ENCODE measurements around the gene TRIM39.

Gene TRIM39

DNA sequence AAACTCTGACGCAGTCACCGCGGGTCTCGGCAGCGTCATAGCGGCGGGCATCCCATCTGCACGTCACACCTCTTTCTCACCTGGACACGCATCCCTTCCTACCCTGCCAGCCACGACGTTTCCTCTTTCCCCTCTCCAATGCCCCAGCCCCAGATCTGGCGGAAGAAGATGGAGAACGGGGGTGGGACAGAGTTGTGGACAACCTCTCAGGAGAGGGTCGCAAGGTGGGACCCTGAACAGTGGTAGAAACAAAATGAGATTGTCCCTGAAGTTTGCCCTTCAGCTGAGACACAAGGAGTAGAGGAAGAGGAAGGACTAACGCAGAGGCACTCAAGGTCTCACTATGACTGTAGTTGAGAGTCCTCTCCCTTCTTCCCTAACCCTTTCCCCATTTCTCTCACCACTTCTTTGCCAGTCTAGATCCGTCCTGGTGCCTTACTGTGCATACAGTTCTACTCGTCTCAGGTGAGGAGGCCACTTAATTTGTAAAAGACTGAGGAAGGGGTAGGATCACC, 562 bp downstream of the TRIM39 start:
- DNase-seq (ENCODE audit: low read depth) = no peak

DNA sequence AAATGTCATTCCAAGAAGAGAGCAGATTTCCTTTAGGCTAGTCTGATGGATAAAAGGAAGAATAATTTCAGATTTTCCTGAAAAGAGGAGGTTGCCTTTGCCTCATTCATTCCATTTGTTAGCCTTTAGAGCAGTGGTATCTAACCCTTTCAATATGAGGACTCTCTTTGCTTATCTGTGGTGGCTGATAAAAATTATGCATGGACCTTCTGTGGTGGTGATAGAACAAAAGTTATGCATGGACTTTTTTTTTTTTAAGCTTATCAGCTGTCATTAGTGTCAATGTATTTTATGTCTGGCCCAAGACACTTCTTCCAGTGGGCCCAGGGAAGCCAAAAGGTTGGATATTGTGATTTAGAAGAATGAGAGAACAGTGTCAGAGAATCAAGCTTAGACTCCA, 1.7 kb downstream of the TRIM39 start:
- no peak for DNase-seq (ENCODE audit: low read depth)

DNA sequence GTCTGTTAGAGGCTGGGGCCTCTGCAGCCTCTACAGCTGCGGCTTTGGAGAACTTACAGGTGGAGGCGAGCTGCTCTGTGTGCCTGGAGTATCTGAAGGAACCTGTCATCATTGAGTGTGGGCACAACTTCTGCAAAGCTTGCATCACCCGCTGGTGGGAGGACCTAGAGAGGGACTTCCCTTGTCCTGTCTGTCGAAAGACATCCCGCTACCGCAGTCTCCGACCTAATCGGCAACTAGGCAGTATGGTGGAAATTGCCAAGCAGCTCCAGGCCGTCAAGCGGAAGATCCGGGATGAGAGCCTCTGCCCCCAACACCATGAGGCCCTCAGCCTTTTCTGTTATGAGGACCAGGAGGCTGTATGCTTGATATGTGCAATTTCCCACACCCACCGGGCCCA, 2.6 kb downstream of the TRIM39 start:
- DNase-seq (ENCODE audit: low read depth) = no peak

DNA sequence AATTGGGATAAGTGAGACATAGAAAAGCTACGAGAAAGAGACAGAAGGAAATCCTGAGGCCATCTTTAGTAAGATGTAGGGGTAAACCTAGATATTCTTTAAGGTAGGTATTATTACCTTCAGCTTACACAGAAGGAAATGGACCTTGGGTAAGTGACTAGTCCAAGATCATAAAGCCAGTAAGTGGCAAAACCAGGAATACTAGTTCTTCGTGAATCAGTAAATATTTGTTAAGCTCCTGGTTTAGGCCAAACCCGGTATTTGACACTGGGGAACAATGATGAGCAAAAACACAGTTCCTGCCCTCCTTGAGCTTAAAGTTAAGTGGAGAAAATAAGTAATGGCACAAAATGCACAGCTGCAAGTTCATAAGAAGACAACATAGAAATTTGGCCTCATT, 5.3 kb downstream of the TRIM39 start:
- DNase-seq (ENCODE audit: low read depth) = no peak

DNA sequence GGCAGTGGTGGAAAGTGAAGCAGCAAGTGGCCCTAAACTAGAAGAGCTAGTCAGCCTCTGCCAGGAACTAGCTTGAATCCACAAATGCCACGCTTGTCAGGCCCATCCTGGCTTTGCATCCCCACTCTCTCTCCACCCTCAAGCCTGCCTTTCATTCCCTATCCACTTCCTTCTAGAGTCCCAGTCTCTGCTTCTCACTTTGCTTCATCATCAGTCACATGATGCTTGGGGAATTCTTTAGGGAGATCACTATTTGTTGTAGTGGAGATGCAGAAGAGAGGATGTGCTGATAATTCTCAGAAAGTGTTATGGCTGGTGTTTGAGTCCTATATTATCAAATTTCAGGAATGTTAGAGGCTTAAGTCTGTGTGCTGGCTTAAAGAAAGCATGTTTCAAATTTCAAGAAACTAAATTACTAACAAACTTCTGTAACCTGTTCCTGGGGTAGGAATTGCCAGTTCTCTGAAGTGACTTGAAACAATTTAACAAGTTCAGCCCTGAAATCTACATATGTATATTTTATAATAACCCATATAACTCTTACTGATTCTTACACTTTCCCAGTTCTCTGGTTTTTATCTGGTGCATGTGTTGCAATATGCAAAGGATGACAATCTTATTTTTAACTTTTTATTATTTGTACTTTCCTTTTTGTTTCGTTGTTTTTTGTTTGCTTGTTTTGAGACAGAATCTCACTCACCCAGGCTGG, 7.5 kb downstream of the TRIM39 start:
- DNase-seq (ENCODE audit: low read depth) = no peak

DNA sequence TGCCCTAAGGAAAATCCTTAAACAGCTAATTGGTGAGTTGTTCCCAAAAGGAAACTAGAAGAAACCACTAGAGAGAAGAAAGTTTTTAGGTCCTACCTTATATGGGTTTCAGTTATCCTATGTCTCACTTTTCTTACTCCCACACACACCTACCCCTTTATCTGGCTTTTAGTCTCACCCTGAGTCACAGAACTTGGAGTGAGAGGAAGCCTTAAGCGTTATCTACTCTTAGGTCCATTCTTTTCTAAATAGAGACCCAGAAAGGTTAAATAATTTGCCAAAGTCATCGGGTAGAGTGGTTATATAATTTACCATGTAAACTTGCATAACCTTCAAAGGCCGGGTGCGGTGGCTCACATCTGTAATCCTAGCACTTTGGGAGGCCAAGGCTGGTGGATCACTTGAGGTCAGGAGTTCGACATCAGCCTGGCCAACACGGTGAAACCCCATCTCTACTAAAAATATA, 13.9 kb downstream of the TRIM39 start:
- DNase-seq (ENCODE audit: low read depth) = no peak

DNA sequence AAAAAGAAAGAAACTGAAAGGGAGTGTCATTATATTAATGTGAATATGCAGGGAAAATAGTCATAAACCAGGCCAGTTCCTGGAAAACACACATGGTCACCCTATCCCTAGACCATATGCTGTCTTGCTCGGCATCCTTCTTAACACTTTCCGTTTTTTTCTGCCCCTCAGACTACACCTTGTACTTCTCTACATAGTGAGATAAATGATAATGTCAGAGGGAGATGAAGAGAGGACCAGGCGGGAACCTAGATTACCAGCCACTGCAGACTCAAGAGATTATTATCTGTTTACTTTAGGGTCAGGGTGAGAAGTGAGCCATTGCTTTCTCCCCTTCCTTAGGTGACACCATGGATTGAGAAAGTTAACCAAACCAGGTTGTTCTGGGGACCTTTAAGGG, 14.5 kb downstream of the TRIM39 start:
- DNase-seq (ENCODE audit: low read depth) = no peak

DNA sequence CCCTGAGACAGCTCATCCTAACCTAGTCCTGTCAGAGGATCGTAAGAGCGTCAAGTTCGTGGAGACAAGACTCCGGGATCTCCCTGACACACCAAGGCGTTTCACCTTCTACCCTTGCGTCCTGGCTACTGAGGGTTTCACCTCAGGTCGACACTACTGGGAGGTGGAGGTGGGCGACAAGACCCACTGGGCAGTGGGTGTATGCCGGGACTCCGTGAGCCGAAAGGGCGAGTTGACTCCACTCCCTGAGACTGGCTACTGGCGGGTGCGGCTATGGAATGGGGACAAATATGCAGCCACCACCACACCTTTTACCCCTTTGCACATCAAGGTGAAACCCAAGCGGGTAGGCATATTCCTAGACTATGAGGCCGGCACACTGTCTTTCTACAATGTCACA, 15.0 kb downstream of the TRIM39 start:
- no peak for DNase-seq (ENCODE audit: low read depth)

DNA sequence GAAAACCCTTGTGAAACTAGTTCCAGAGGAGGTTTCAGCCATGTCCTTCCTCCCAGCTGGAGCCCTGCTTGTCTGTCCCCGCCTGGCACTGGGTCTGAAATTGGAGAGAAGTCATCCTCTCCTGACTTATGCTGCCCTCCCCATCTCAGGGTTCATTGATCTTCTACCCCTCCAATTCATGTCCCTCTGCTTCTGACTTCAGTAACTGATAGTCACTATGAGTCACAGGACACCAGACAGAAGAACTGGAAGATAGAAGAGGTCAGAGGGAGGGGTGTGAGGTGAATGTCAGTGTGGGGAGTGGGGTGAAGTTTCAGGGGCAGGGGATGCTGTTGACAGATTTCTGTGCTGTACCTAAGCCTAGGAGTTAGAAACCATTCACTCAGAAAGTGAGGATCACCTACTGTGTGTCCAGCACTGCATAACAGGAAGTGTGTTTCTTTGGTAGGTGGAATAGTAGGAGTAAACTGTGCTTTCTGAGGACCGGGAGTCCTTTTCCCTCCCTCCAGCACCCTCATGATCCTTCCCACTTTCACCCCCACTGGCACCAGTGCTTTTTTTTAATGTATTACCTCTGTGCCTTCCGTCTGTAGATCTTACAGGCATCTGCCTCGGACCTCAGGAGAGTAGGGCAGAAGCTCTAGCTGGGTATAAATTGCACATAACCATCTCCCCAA, 17.6 kb downstream of the TRIM39 start:
- DNase-seq (ENCODE audit: low read depth) = no peak

DNA sequence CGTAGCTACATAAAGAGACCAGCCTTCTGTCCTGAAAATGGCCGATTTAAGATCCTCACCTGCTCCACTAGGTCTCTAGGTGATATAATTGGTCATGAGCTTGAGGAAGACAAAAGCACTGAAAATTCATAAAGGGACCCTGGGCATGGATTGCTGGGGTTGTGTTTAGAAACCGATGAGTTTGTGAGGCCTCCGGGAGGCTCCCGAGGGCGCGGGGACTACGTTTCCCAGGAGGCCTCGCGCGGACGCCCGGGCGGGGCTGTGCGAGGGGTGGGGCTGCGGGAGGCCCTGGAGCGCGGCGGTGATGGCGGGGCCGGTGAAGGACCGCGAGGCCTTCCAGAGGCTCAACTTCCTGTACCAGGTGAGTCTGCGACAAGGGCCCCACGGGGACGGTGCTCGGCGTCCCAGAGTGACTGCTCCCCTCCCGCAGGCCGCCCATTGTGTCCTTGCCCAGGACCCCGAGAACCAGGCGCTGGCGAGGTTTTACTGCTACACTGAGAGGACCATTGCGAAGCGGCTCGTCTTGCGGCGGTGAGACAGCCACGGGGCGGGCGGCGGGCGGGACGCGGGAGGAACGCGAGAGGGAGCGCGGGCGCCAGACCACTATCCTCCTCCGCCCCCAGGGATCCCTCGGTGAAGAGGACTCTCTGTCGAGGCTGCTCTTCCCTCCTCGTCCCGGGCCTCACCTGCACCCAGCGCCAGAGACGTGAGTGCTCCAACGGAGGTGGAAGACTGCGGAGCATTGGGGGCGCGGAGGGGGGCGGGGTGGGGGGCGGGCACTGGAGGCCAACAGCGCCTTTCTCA, 18.3 kb downstream of the TRIM39 start, which contains the start of gene RPP21:
Gene RPP21, plus strand, starts transcription at position 289 of the 804 bp plus-strand sequence. Its CDS starts 16 bp downstream, at position 305.
- DNase-seq (ENCODE audit: low read depth) = peak; percentile 87

DNA sequence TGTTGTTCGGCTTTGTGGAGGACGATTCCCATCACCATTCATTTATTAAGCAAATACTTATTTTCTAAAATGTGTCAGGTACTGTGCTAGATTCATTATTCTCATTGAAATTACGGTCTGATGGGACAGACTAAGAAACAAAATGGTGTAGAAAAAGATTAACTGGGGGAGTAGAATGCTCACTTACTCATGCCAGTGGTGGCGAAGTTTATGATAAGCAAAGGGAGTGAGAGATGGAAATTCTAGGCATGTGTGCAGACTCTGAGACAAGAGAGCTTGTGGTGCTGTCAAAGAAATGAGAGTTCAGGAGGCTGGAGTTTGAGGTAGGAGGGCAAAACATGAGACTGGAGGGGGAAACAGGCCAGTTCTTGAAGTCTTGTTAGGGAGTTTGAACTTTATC, 19.1 kb downstream of the TRIM39 start:
- no peak for DNase-seq (ENCODE audit: low read depth)

DNA sequence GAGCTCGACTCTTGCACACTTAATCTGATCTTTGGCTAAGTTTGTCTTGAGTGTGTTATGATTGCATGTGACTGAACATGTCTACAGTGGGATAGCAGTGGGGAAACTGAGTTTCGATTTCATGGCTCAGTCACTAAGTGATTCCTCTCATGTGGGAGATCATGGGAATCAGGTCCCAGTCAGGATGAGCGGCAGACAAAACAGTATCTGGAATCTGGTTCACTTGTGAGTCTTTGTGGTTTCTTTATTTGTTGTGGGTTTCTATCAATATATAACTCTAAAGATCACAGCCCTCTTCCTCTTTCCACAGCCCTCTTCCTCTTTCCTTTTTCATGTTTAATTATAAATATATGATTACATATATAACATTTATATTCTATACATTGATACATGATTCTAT, 22.2 kb downstream of the TRIM39 start:
- no peak for DNase-seq (ENCODE audit: low read depth)

DNA sequence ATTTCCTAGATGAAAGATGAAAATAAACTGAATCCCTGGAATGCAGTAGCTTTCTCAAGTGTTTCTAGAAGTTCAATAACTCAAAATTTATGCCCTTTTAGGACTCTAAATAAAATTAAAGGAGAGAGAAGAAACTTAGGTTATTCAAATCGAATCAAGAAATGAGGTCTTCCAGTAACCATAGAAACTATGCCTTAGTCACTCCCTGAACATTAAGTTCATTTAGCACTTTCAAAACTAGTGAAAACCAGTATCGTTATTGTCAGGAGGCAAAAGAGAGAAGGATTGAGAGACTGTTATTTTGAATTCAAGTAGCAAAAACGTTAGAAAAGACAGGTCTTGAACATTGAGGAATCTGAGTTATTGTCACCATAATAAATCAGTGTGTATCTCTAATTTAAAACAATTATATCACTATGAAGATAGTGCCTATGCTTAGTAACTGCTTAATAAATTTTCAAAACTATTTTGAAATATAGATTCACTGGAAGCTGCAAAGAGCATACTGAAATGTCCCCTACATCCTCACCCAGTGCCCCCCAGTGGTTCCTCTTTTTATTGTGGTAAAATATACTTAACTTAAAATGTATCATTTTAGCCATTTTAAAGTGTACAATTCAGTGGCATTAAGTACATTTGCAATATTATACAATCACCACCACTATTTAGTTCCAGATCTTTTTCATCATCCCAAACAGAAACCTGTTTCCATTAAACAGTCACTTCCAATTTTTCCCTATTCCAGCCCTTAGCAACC, 22.9 kb downstream of the TRIM39 start:
- DNase-seq (ENCODE audit: low read depth) = no peak

DNA sequence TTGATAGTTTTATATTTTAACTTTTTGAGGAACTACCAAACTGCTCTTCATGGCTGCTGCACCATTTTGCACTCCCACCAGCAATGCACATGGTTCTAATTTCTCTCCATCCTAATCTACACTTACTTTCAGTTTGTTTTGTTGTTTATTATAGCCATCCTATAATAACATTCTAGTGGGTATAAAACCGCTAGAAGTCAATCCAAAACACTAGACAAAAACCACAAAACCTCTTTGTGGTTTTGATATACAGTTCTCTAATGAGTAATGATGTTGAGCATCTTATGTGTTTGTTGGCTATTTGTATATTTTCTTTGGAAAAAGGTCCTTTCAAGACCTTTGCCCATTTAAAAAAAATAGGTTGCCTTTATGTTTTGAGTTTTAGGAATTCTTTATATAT, 23.8 kb downstream of the TRIM39 start:
- DNase-seq (ENCODE audit: low read depth) = peak; percentile 42

DNA sequence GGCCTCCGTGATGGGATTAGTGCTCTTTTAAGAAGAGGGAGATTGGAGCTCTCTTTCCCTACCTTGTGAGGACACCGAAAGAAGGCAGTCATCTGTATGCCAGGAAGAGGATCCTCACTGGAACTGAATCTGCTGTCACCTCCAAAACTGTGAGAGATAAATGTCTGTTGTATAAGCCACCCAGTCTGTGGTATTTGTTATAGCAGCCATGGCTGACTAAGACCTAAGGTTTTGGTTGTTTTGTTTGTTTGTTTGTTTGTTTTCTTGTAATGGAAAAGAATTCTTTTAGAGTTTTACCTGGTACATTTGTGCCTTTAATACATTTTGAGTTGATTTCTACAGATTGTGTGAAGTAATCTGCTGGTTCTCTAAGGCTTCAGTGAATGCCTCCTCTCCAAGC, 25.8 kb downstream of the TRIM39 start:
- no peak for DNase-seq (ENCODE audit: low read depth)

DNA sequence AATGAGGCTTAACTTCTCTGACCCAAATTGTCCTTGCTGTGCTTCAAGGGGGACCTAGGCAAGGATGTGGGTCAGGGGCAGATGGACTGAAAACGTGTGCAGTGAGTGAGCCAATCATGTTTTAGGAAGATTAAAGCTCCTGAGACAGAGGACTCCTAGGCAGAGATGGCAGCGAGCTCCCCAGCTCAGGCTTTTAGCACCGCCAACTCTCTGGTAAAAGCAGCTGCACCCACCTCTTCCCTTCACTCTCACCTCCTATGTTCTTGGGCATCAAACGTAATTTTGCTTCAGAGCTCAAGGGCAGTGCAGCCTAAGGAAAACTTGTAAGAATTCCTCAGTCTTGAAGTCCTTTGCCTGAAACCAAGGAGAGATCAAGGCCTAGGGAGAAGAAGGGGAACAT, 28.6 kb downstream of the TRIM39 start:
- no peak for DNase-seq (ENCODE audit: low read depth)

DNA sequence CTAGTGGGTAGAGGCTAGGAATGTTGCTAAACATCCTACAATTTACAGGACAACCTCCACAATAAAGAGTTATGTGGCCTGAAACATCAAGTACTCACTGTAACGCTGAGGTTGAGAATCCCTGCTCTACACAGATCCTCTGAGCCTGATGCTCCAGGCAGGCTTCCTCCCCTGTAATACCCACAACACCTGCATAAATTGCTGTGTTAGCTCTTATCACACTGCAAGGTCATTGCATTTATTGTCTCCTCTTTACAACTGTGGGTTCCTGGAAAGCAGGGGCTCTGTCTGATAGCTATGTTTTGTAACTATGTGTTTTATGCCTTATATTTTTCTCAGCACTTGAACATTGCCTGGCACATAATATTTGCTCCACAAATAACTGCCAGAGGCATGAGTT, 29.8 kb downstream of the TRIM39 start:
- no peak for DNase-seq (ENCODE audit: low read depth)

DNA sequence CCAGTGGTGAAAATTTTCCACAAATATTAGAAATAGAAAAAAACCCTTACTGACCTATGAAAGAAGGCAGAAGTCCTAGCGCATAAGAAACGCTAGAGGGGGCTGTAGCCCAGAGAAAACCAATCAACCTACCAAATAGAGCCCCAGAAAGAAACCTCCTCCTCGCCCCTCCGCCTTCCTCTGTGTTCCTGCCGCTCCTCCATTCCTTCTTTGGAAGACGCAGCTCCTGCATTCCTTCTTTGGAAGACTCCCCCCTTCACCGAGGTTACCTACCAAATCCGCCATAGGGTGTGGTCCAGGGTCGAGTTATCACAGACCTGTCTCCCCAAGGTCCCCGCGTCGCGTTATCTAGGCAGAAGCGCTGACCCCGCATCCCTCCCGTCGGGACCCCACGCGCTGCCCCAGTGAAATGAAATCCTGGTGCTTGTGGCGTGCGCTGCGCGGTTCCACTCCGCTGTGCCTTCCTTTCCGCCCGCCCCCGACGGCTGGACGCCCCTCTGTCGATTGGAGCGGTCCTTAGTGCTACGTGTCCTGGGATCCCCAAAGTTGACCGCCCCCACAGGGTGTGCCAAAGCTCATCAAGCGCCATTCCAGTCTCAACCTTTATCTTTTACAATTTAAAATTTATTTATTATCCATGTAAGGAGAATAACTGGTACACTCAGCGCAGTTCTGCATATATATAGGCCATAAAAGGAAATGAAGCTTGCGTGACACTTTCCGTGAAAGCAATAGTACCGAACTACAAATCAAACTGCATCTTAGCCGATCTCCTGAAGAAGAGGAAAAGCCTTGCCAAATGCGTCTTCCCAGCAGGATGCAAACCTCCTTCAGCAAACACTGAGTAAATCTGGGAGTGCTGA, 31.2 kb downstream of the TRIM39 start:
- DNase-seq (ENCODE audit: low read depth) = peak; percentile 83

DNA sequence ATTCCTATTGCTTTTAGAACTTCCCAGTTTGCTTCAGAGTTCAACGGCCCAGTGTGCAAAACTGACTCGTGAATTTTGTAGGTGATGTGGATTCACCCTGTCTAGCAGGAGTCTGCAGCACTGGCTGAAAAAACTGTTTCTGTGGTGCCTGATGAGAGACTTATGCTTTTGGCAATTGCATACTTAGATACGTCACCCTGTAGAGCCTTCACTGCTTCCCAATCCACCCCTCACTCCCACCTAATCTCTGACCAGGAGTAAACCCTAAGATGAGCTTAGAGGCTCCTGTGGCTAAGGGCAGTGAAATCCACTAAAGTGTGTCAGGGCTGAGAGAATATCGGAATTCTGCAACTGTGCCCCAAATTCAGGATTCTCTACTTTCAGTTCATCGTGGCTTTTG, 32.5 kb downstream of the TRIM39 start:
- DNase-seq (ENCODE audit: low read depth) = no peak

DNA sequence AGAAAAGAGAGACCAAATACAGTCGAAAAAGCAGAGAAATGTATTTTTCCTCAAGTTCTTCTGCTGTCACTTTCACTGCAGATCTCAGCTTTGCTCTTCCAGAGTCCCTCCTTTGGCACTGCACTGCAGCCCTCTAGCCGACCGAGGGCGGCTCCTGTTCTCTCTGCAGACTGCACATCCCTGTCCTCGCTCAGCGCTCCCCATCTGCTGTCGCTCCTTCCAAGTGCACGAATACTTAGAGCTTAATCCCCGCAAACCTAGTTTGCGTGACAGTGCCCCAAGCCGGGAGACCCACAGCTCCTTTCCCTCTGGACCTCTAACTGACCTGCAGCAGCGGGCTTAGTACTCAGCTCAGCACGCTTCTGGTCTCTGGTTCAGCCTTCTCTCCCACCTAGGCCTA, 33.4 kb downstream of the TRIM39 start:
- no peak for DNase-seq (ENCODE audit: low read depth)

DNA sequence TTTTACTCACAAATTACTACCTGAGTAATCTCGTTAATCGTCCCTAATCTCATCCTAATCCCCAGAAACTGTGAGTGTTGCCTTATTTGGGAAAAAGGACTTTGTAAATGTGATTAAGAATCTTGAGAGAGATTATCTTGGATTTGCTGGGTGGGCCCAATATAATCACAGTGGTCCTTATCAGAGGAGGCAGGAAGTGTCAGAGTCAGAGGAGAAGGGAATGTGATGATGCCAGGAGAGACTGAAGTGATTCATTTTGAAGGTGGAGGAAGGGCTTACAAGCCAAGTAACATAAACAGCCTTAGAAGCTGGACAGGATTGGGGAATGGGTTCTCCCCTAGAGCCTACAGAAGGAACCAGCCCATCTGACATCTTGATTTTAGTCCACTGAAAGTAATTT, 34.9 kb downstream of the TRIM39 start:
- DNase-seq (ENCODE audit: low read depth) = no peak

Data from ELR (cell line).